ENCODE data around the gene SAMM50.

- TF ChIP-seq EZH2 (IDR thresholded peaks at IDR 0.05; ENCODE audit: insufficient read depth, poor library complexity, severe bottlenecking) (no peak), EZH2phosphoT487 (IDR thresholded peaks at IDR 0.05; ENCODE audit: insufficient read depth, low read depth) (no peak)
Observed at GRCh38 chr22:43999378-43999777, 44.1 kb downstream of the SAMM50 start.

All from GM23248 (cell line).